Ovary (tissue), 9 donors: ENCODE results near the gene FIZ1. TPM values are rescaled to one million over a fixed set of nuclear protein-coding genes. Genes with fewer than 3 reads are reported as not detected.

ENCODE experiments used
- DNase-seq, 5 donors: peaks; one replicate each; pipeline ENCODE4 v3.0.0-alpha.2; 2019 to 2020
- H3K27ac ChIP-seq, 2 donors: fragments of 200-600 bp; one replicate each; pipeline versions ENCODE4 v1.5.1 to v1.8.0; 2019 to 2022
- H3K27me3 ChIP-seq: fragments of 200-600 bp; one replicate; pipeline ENCODE4 v1.8.0; 2022
- H3K36me3 ChIP-seq: fragments of 200-600 bp; sonication (generic); one replicate; pipeline ENCODE4 v1.5.1; 2019
- H3K4me1 ChIP-seq: one replicate; pipeline ENCODE4 v1.8.1; 2013; ENCODE audit warnings: mild to moderate bottlenecking, moderate library complexity; ENCODE audit not compliant: insufficient read depth
- H3K4me3 ChIP-seq: fragments of 200-600 bp; sonication (generic); one replicate; pipeline ENCODE4 v1.5.1; 2017
- H3K9me3 ChIP-seq, 2 donors: fragments of 200-600 bp in 1 of 2; sonication (generic) in 1 of 2; one replicate each; pipeline versions ENCODE4 v1.5.1 to v1.8.1; 2013 to 2019; ENCODE audit warnings: mild to moderate bottlenecking in 1 of 2, moderate library complexity in 1 of 2
- CTCF ChIP-seq, 3 donors: fragments of 450-650 bp in 2 of 3; fragments of 200-600 bp in 1 of 3; IDR thresholded peaks; one replicate each; pipeline versions ENCODE4 v1.5.1 to v1.8.0; 2016 to 2022; ENCODE audit warnings: antibody characterized with exemption in 3 of 3, mild to moderate bottlenecking in 1 of 3
- EP300 ChIP-seq: sonication (generic); formaldehyde crosslinking; IDR thresholded peaks from one replicate; pipeline ENCODE4 v1.6.1; 2017; ENCODE audit warnings: antibody characterized with exemption
- POLR2A ChIP-seq: fragments of 450-650 bp; IDR thresholded peaks from one replicate; pipeline ENCODE4 v1.6.1; 2017; ENCODE audit warnings: antibody characterized with exemption, mild to moderate bottlenecking, moderate library complexity
- WGBS, 3 donors: extraction: QIAGEN DNeasy Blood & Tissue Kit in 1 of 3; methylation state at CpG; one replicate each; pipeline versions ENCODE4 v1.1.5 to v1.1.7; 2013 to 2017; 5-methylcytosine and 5-hydroxymethylcytosine counted together
- intact Hi-C, 4 donors: fragments of 100-400 bp; cut with DNase I; formaldehyde crosslinking; loops; one replicate each; pipeline versions ENCODE4 v1.11.0 to v1.15.1; 2022 to 2023
- polyA plus RNA-seq, 2 donors: library from polyadenylated mRNA; stranded (reverse); fragments of 200-250 nt in 1 of 2; fragments of 350-450 nt in 1 of 2; fragmentation: Illumina TruSeq in 1 of 2; extraction: RNeasy Lipid Tissue Mini Kit (QIAGEN cat#74804) in 1 of 2; gene quantifications; one replicate each; pipeline ENCODE4 v1.2.3, GENCODE V29; 2013 to 2014
- total RNA-seq, 7 donors: library from RNA; depleted of rRNA in 2 of 7; stranded (reverse); fragments of >200 nt in 2 of 7; fragmentation: NEBNext Ultra II Directional in 3 of 7; extraction: Animal tissue kit (Norgen Biotek cat#: 25700) in 3 of 7; gene quantifications; one replicate each; pipeline versions ENCODE4 v1.1.0 to v1.2.4, GENCODE V29; 2016 to 2023
- donor health status: DM: no; HTN: no; CAD: no; lungs with moderate emphysema.
- donor health status: DM: no; HTN: no; CAD: no.
- donor health status: Bipolar disorder and iron deficiency.
- donor health status: DM: yes; HTN: yes; CAD: no.
- donor health status: DM: no; HTN: no; CAD: no.
- donor health status: DM: yes; HTN: yes; CAD: no.

FIZ1 gene
- total and polyA plus RNA-seq, 9 donors: 3.6 to 22.7 (median 13.4) TPM

GRCh38 chr19:55636723-55637122 is 37.4 kb upstream of the FIZ1 start:
- intact Hi-C loops: loop anchor here in 1 of 4 donors (10.0 kb wide), 1 partner anchor 522 kb away; the partner anchor contains the start of gene PPP1R12C
- peaks cover 13% of the 10 kb centered on the region for H3K4me1 ChIP-seq

GRCh38 chr19:55635856-55636440 is 36.6 kb upstream of the FIZ1 start:
- 46 to 64% (median 55%) methylated on average over 7 of the region's 7 CpGs for WGBS, 3 donors
- peak in 1 of 5 donors; percentile 42 for DNase-seq
- H3K4me1 ChIP-seq: peaks cover 13% of the 10 kb centered on the region

More at GRCh38 chr19:55636723-55637122, 37.4 kb upstream of the FIZ1 start:
- Histone ChIP-seq H3K4me3 (no peak overlapping the region), H3K36me3 (no peaks in the 10 kb centered on the region), H3K27me3 (no peaks in the 10 kb centered on the region), H3K9me3 (no peaks in the 10 kb centered on the region), H3K27ac (no peak overlapping the region)
- no peak for TF ChIP-seq CTCF (IDR thresholded peaks at IDR 0.05)
- no peak for TF ChIP-seq POLR2A
- no peak for TF ChIP-seq EP300
- no peak for DNase-seq
- 74 to 82% (median 78%) methylated on average over 4 of the region's 4 CpGs for WGBS, 3 donors

GRCh38 chr19:55635334-55635717 is 36.0 kb upstream of the FIZ1 start:
- H3K36me3 ChIP-seq: no peaks in the 10 kb centered on the region
- intact Hi-C loops: loop anchor here in 1 of 4 donors (10.0 kb wide), 1 partner anchor 521 kb away; the partner anchor contains the start of gene PPP1R12C
- WGBS, 3 donors: 4 to 7% (median 5%) methylated on average over 9 of the region's 9 CpGs
- no peaks in the 10 kb centered on the region for H3K27me3 ChIP-seq
- peak overlapping the region; percentile 91 to 98 for H3K27ac ChIP-seq
- peak overlapping the region; percentile 63 for H3K4me3 ChIP-seq
- H3K9me3 ChIP-seq: no peaks in the 10 kb centered on the region
- DNase-seq: peak in 3 of 5 donors; percentile 43 to 55 (median 47)
- TF ChIP-seq EP300: no peak
- TF ChIP-seq POLR2A: no peak
- no peak for TF ChIP-seq CTCF (IDR thresholded peaks at IDR 0.05)
- peaks cover 13% of the 10 kb centered on the region for H3K4me1 ChIP-seq

More at GRCh38 chr19:55635856-55636440, 36.6 kb upstream of the FIZ1 start:
- Histone ChIP-seq H3K9me3 (no peaks in the 10 kb centered on the region), H3K27ac (peak overlapping the region; percentile 91 to 98), H3K36me3 (no peaks in the 10 kb centered on the region), H3K4me3 (peak overlapping the region; percentile 63), H3K27me3 (no peaks in the 10 kb centered on the region)
- TF ChIP-seq POLR2A: no peak
- no peak for TF ChIP-seq EP300
- TF ChIP-seq CTCF (IDR thresholded peaks at IDR 0.05): no peak
- intact Hi-C loops: loop anchor here in 1 of 4 donors (10.0 kb wide), 1 partner anchor 521 kb away; the partner anchor contains the start of gene PPP1R12C

- no peak for DNase-seq
- no peak for TF ChIP-seq CTCF (IDR thresholded peaks at IDR 0.05)
- TF ChIP-seq EP300: no peak
- TF ChIP-seq POLR2A: no peak
- Histone ChIP-seq H3K27me3 (no peaks in the 10 kb centered on the region), H3K27ac (no peak overlapping the region), H3K4me1 (peaks cover 10% of the 10 kb centered on the region), H3K9me3 (no peaks in the 10 kb centered on the region), H3K4me3 (no peak overlapping the region), H3K36me3 (no peaks in the 10 kb centered on the region)
- intact Hi-C loops: loop anchor here in 2 of 4 donors (5.0 to 10.0 kb wide), 2 partner anchors 117 to 519 kb away; partner anchors contain the start of gene PPP1R12C (in 1 of the 2)
- 71 to 79% (median 72%) methylated on average over 8 of the region's 8 CpGs for WGBS, 3 donors
Observed at GRCh38 chr19:55633861-55634260, 34.5 kb upstream of the FIZ1 start.
